ENCODE results near the gene ADGRG1.

ADGRG1 gene

GRCh38 chr16:57635266-57636097 is 7.1 kb downstream of the ADGRG1 start:
- DNase-seq (ENCODE audit: low read depth), result no peak

GRCh38 chr16:57636184-57636583 is 7.8 kb downstream of the ADGRG1 start:
- DNase-seq (ENCODE audit: low read depth), result no peak

- DNase-seq (ENCODE audit: low read depth), result no peak
Measured at GRCh38 chr16:57637020-57637419, 8.6 kb downstream of the ADGRG1 start.

GRCh38 chr16:57637424-57637823 is 9.0 kb downstream of the ADGRG1 start:
- no peak for DNase-seq (ENCODE audit: low read depth)

- DNase-seq (ENCODE audit: low read depth), result no peak
Measured at GRCh38 chr16:57637965-57638364, 9.5 kb downstream of the ADGRG1 start.

- no peak for DNase-seq (ENCODE audit: low read depth)
Measured at GRCh38 chr16:57638381-57638780, 10.0 kb downstream of the ADGRG1 start.

GRCh38 chr16:57639172-57639887 is 10.9 kb downstream of the ADGRG1 start:
- peak; percentile 30 for DNase-seq (ENCODE audit: low read depth)

GRCh38 chr16:57640185-57640584 is 11.8 kb downstream of the ADGRG1 start:
- DNase-seq (ENCODE audit: low read depth), result no peak

GRCh38 chr16:57640612-57641011 is 12.2 kb downstream of the ADGRG1 start:
- DNase-seq (ENCODE audit: low read depth), result no peak

GRCh38 chr16:57642160-57643135 is 14.0 kb downstream of the ADGRG1 start:
- no peak for DNase-seq (ENCODE audit: low read depth)

GRCh38 chr16:57643147-57643874 is 14.9 kb downstream of the ADGRG1 start:
- peak; percentile 27 for DNase-seq (ENCODE audit: low read depth)

- no peak for DNase-seq (ENCODE audit: low read depth)
Measured at GRCh38 chr16:57643910-57644309, 15.5 kb downstream of the ADGRG1 start.

GRCh38 chr16:57644383-57645014 is 16.1 kb downstream of the ADGRG1 start:
- no peak for DNase-seq (ENCODE audit: low read depth)

GRCh38 chr16:57645169-57645568 is 16.7 kb downstream of the ADGRG1 start:
- no peak for DNase-seq (ENCODE audit: low read depth)

GRCh38 chr16:57645691-57646387 is 17.4 kb downstream of the ADGRG1 start:
- no peak for DNase-seq (ENCODE audit: low read depth)

GRCh38 chr16:57646388-57647039 is 18.1 kb downstream of the ADGRG1 start:
- no peak for DNase-seq (ENCODE audit: low read depth)

- no peak for DNase-seq (ENCODE audit: low read depth)
Measured at GRCh38 chr16:57647136-57647875, 18.9 kb downstream of the ADGRG1 start.

- DNase-seq (ENCODE audit: low read depth), result no peak
Measured at GRCh38 chr16:57648125-57648524, 19.7 kb downstream of the ADGRG1 start.

Measured in iris pigment epithelial cell (primary cell).